ENCODE data around the gene MC5R. TPM values are rescaled to one million over a fixed set of nuclear protein-coding genes. Genes with fewer than 3 reads are reported as not detected.

The MC5R gene
- total RNA-seq, 1 experiment from 2014 or later = not detected

DNA sequence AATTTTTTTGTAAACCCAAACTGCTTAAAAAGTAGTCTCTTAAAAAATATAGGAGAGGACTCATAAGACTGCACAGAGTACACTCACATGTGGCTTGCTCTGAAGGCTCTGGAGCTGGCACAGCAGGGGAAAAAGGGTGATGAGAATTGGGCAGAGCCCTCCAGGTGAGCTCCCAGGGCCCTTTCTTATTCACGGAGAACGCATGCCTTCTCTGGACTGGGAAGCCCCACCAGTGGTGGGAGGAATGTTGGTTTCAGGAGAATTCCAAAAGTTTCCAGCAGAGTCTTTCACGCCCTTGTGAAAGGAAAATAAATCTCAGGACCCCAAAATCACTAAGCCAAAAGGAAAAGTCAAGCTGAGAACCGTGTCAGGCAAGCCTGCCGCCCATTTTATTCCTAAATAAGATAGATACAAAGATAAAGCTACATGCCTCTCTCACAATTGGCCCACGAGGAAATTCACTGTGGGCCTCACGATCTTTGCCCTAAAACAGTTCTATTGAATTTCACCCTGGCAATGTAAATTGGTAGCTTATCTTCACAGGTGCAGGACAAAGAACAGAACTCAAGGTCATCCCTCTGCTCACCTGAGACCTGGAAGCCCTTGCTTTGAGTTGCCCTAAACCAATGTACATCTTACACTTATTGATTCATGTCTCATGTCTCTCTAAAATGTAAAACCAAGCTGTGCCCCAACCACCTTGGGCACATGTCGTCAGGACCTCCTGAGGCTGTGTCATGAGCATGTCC lies 15.5 kb upstream of the MC5R start:
- H3K18ac ChIP-seq (ENCODE audit: insufficient read length, low read depth, low read length) = no peak overlapping the region
- no peaks in the 10 kb centered on the region for H4K20me1 ChIP-seq (ENCODE audit: control insufficient read depth, insufficient read depth, insufficient read length)
- H3K56ac ChIP-seq (ENCODE audit: insufficient read length, low read depth, low read length) = no peak overlapping the region
- H3K9me3 Mint-ChIP-seq = peaks cover 0 to 3% of the 10 kb centered on the region in 2 experiments; a peak in 1 of 5 replicates
- H3K4me2 ChIP-seq (ENCODE audit: insufficient read depth, insufficient read length, low read length) = no peak overlapping the region
- peaks cover 2 to 4% (median 4%) of the 10 kb centered on the region in 3 experiments; a peak in 4 of 7 replicates for H3K36me3 Mint-ChIP-seq (ENCODE audit: insufficient read depth in 1 of 3, low read depth in 3 of 3)
- H3T11ph ChIP-seq (ENCODE audit: low read length) = no peak overlapping the region
- no peak overlapping the region for H4K8ac ChIP-seq (replicated peaks; ENCODE audit: insufficient read length, low read depth, low read length)
- H3K79me1 ChIP-seq (ENCODE audit: insufficient read depth, low read depth, low read length, poor library complexity, severe bottlenecking) = no peaks in the 10 kb centered on the region
- no peak overlapping the region for H2BK12ac ChIP-seq (ENCODE audit: insufficient read length, low read depth, low read length)
- no peaks in the 10 kb centered on the region for H3K23me2 ChIP-seq (ENCODE audit: insufficient read length, low read depth, low read length, poor library complexity, severe bottlenecking)
- TF ChIP-seq, protein P1, sequence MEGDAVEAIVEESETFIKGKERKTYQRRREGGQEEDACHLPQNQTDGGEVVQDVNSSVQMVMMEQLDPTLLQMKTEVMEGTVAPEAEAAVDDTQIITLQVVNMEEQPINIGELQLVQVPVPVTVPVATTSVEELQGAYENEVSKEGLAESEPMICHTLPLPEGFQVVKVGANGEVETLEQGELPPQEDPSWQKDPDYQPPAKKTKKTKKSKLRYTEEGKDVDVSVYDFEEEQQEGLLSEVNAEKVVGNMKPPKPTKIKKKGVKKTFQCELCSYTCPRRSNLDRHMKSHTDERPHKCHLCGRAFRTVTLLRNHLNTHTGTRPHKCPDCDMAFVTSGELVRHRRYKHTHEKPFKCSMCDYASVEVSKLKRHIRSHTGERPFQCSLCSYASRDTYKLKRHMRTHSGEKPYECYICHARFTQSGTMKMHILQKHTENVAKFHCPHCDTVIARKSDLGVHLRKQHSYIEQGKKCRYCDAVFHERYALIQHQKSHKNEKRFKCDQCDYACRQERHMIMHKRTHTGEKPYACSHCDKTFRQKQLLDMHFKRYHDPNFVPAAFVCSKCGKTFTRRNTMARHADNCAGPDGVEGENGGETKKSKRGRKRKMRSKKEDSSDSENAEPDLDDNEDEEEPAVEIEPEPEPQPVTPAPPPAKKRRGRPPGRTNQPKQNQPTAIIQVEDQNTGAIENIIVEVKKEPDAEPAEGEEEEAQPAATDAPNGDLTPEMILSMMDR (conservative IDR thresholded peaks at IDR 0.05) = no peak
- no peak overlapping the region for H4K5ac ChIP-seq (ENCODE audit: insufficient read length, low read depth, low read length)
- no peaks in the 10 kb centered on the region for H3K27me3 ChIP-seq (ENCODE audit: insufficient read depth, low read length)
- H2BK15ac ChIP-seq (ENCODE audit: low read depth, low read length) = no peak overlapping the region
- H2AFZ ChIP-seq (ENCODE audit: low read length) = no peak overlapping the region
- no peak overlapping the region for H3K9ac ChIP-seq (ENCODE audit: extremely low read depth, insufficient read length, low read length)
- no peaks in the 10 kb centered on the region for H3K27me3 Mint-ChIP-seq (ENCODE audit: low read depth)
- no peak overlapping the region for H2AK5ac ChIP-seq (ENCODE audit: insufficient read length, low read length)
- WGBS (ENCODE audit: extremely low coverage, insufficient read length, low lambda C conversion rate) = no CpG with 5 or more reads among the region's 8 CpGs
- H3K4me1 Mint-ChIP-seq = peaks cover 73 to 81% of the 10 kb centered on the region in 2 experiments
- H2BK20ac ChIP-seq (ENCODE audit: low read depth, low read length, poor library complexity, severe bottlenecking) = no peak overlapping the region
- H3K4ac ChIP-seq (ENCODE audit: low read depth, low read length) = no peak overlapping the region
- peaks cover 29% of the 10 kb centered on the region for H3K4me1 ChIP-seq (ENCODE audit: insufficient read depth, low read length)
- H3K4me3 Mint-ChIP-seq = peak overlapping the region in 1 of 2 experiments; percentile 9; a peak in 1 of 5 replicates
- no peak overlapping the region for H4K91ac ChIP-seq (ENCODE audit: insufficient read length, low read depth, low read length)
- H3K27ac ChIP-seq (ENCODE audit: insufficient read length, low read depth, low read length) = peak overlapping the region; percentile 6
- H2BK120ac ChIP-seq (ENCODE audit: low read depth, low read length, poor library complexity, severe bottlenecking) = no peak overlapping the region
- no peak overlapping the region for H2BK5ac ChIP-seq (ENCODE audit: insufficient read length, low read length)
- H3K27ac Mint-ChIP-seq = peak overlapping the region; percentile 42 to 97 (median 92); a peak in 6 of 7 replicates
- H3K23ac ChIP-seq (ENCODE audit: insufficient read length, low read depth, low read length) = no peak overlapping the region
- H3K9me3 ChIP-seq (ENCODE audit: control insufficient read depth, low read depth, low read length) = no peaks in the 10 kb centered on the region
- H3K14ac ChIP-seq (ENCODE audit: insufficient read depth, low read length) = no peak overlapping the region
- peak; percentile 52 for DNase-seq
- H3K79me2 ChIP-seq (ENCODE audit: insufficient read depth, low read length) = no peaks in the 10 kb centered on the region

All from H9 (cell line).